ENCODE results near the gene DLG2. TPM values are rescaled to one million over a fixed set of nuclear protein-coding genes. Genes with fewer than 3 reads are reported as not detected.

Gene DLG2
- total RNA-seq, 2 donors from 2014 or later: 3.8 to 16.4 TPM

DNA sequence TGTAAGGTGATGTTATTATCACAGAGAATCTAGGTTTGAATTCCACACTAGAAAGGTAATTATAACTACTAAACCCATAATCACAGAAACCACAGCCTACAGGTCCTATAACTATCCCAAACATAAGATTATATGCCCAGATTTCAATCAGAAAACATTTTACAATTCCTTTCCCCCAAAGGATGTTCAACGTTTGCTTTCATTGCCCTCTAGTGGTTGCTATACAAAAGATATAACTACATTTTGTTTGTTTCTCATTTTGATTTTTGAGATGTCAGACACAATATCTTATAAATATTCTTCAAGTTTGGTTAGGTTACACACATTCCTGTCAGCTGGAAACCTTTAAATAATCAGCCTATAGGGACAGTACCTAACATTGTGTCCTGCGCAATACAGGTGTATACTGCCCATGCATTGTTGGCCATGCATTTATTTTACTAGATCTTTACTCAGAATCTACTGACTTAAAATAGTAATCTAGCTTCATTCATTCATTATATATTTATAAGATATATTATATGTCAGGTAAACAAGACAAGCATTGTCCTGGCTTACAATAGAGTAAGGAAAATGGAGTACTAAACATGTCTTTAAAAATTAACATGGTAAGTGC is 1810.5 kb downstream of the DLG2 start:
- no peak for ATAC-seq (ENCODE audit: insufficient number of reproducible peaks, low FRiP score, low read depth)

GRCh38 chr11:83815736-83816135 is 1811.4 kb downstream of the DLG2 start:
- ATAC-seq (ENCODE audit: insufficient number of reproducible peaks, low FRiP score, low read depth) (no peak), DNase-seq (ENCODE audit: low spot score) (no peak)
- Histone ChIP-seq H3K36me3 (no peaks in the 10 kb centered on the region), H3K9me3 (no peaks in the 10 kb centered on the region), H3K4me3 (no peak overlapping the region), H3K27me3 (replicated peaks; ENCODE audit: insufficient read depth) (no peaks in the 10 kb centered on the region), H3K4me1 (ENCODE audit: control insufficient read depth in 1 of 2, low read depth in 2 of 2) (no peaks in the 10 kb centered on the region), H3K27ac (no peak overlapping the region)
- TF ChIP-seq, protein P1, sequence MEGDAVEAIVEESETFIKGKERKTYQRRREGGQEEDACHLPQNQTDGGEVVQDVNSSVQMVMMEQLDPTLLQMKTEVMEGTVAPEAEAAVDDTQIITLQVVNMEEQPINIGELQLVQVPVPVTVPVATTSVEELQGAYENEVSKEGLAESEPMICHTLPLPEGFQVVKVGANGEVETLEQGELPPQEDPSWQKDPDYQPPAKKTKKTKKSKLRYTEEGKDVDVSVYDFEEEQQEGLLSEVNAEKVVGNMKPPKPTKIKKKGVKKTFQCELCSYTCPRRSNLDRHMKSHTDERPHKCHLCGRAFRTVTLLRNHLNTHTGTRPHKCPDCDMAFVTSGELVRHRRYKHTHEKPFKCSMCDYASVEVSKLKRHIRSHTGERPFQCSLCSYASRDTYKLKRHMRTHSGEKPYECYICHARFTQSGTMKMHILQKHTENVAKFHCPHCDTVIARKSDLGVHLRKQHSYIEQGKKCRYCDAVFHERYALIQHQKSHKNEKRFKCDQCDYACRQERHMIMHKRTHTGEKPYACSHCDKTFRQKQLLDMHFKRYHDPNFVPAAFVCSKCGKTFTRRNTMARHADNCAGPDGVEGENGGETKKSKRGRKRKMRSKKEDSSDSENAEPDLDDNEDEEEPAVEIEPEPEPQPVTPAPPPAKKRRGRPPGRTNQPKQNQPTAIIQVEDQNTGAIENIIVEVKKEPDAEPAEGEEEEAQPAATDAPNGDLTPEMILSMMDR (IDR thresholded peaks at IDR 0.05): no peak

More for the DNA sequence above, 1810.5 kb downstream of the DLG2 start:
- TF ChIP-seq, protein P1 (IDR thresholded peaks at IDR 0.05): peak; percentile 27
- no peak for DNase-seq (ENCODE audit: low spot score)
- Histone ChIP-seq H3K27me3 (replicated peaks; ENCODE audit: insufficient read depth) (no peaks in the 10 kb centered on the region), H3K27ac (no peak overlapping the region), H3K4me3 (no peak overlapping the region), H3K9me3 (no peaks in the 10 kb centered on the region), H3K36me3 (no peaks in the 10 kb centered on the region), H3K4me1 (ENCODE audit: control insufficient read depth in 1 of 2, low read depth in 2 of 2) (no peaks in the 10 kb centered on the region)

DNA sequence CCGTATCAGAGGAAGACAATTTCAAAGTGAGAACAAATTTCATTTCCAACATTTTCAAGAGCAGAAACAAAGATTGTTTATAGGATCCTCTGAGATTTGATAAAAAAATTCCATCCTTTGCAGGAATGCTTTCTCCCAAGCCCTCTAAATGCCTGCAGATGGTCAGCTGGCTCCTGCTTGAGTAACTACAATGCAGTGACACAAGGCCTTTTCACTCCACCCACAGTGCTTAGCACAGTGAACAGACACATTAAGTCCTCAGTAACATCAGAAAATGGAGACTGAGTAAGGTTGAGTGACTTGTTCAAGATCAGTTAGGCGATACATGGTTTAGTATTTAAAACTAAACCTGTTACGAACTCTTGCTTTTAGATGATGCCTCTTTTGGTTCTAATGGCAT is 1813.8 kb downstream of the DLG2 start:
- no peak overlapping the region for H3K27ac ChIP-seq
- no peaks in the 10 kb centered on the region for H3K27me3 ChIP-seq (replicated peaks; ENCODE audit: insufficient read depth)
- ATAC-seq (ENCODE audit: insufficient number of reproducible peaks, low FRiP score, low read depth) (no peak), DNase-seq (ENCODE audit: low spot score) (no peak)
- no peaks in the 10 kb centered on the region for H3K9me3 ChIP-seq
- H3K36me3 ChIP-seq: no peaks in the 10 kb centered on the region
- no peak overlapping the region for H3K4me3 ChIP-seq
- TF ChIP-seq, protein P1 (IDR thresholded peaks at IDR 0.05): no peak
- H3K4me1 ChIP-seq (ENCODE audit: control insufficient read depth in 1 of 2, low read depth in 2 of 2): no peaks in the 10 kb centered on the region

- Histone ChIP-seq H3K27ac (no peak overlapping the region), H3K4me1 (ENCODE audit: control insufficient read depth in 1 of 2, low read depth in 2 of 2) (no peaks in the 10 kb centered on the region), H3K9me3 (no peaks in the 10 kb centered on the region), H3K4me3 (no peak overlapping the region), H3K27me3 (replicated peaks; ENCODE audit: insufficient read depth) (no peaks in the 10 kb centered on the region), H3K36me3 (no peaks in the 10 kb centered on the region)
- ATAC-seq (ENCODE audit: insufficient number of reproducible peaks, low FRiP score, low read depth): no peak
- no peak for DNase-seq (ENCODE audit: low spot score)
- TF ChIP-seq, protein P1 (IDR thresholded peaks at IDR 0.05): no peak
Measured at GRCh38 chr11:83809274-83809673, 1817.9 kb downstream of the DLG2 start.

DNA sequence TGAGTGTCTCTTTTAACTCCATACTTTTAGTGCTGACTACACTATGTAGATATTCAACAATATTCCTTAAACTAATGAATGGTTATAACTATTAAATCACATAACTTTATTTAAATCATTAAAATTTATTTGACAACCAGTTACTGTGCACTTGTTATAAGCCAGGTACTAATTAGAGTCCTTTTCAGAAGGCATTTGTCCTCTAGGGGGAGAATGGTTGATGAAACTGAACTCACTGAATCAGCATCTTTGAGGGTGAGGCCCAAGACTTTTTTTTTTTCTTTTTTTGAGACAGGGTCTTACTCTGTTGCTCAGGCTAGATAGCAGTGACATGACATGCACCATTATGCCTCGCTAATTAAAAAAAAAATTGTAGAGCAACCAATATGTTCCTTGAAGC is 1825.3 kb downstream of the DLG2 start:
- H3K36me3 ChIP-seq: no peaks in the 10 kb centered on the region
- TF ChIP-seq, protein P1 (IDR thresholded peaks at IDR 0.05): no peak
- H3K27me3 ChIP-seq (replicated peaks; ENCODE audit: insufficient read depth): no peaks in the 10 kb centered on the region
- no peaks in the 10 kb centered on the region for H3K4me1 ChIP-seq (ENCODE audit: control insufficient read depth in 1 of 2, low read depth in 2 of 2)
- H3K9me3 ChIP-seq: no peaks in the 10 kb centered on the region
- no peak for ATAC-seq (ENCODE audit: insufficient number of reproducible peaks, low FRiP score, low read depth)
- no peak for DNase-seq (ENCODE audit: low spot score)
- H3K4me3 ChIP-seq: no peak overlapping the region
- H3K27ac ChIP-seq: no peak overlapping the region

All from thoracic aorta (tissue), 2 donors.